ENCODE results near the gene DCHS2. TPM values are rescaled to one million over a fixed set of nuclear protein-coding genes. Genes with fewer than 3 reads are reported as not detected.

Gene DCHS2
- total and polyA plus RNA-seq, 2 of the 8 experiments (the other 6 are each of a cell fraction or from before 2014, with no cell fraction given): 0.54 to 2.6 TPM

GRCh38 chr4:154361450-154361849 lies 130.1 kb downstream of the DCHS2 start:
- Histone ChIP-seq H3K23me2 (ENCODE audit: low read depth, low read length) (no peaks in the 10 kb centered on the region), H4K91ac (replicated peaks; ENCODE audit: insufficient read length, low read length) (no peak overlapping the region), H3K4me3 (ENCODE audit: extremely low read depth in 1 of 4, insufficient read depth in 2 of 4, low read depth in 3 of 4, low read length in 4 of 4) (no peak overlapping the region), H3K27me3 (replicated peaks in 1 of 4; ENCODE audit: control insufficient read depth in 3 of 4, extremely low read depth in 1 of 4, insufficient read depth in 3 of 4, low read length in 3 of 4) (no peaks in the 10 kb centered on the region), H4K5ac (ENCODE audit: insufficient read length, low read depth, low read length) (no peak overlapping the region), H3K9me3 (ENCODE audit: insufficient read depth in 2 of 2, low read depth in 1 of 2, low read length in 1 of 2) (no peaks in the 10 kb centered on the region), H3K23ac (ENCODE audit: insufficient read length) (no peak overlapping the region), H4K20me1 (replicated peaks in 1 of 2; ENCODE audit: control insufficient read depth in 1 of 2, insufficient read depth in 2 of 2, low read length in 2 of 2) (no peaks in the 10 kb centered on the region), H3K18ac (ENCODE audit: extremely low read depth, low read length) (no peak overlapping the region), H4K8ac (ENCODE audit: extremely low read depth, insufficient read depth, low read length) (no peak overlapping the region), H3K4me1 (replicated peaks in 1 of 4; ENCODE audit: control insufficient read depth in 3 of 4, insufficient read depth in 4 of 4, low read length in 3 of 4) (no peaks in the 10 kb centered on the region), H2AK5ac (ENCODE audit: low read depth, low read length) (no peak overlapping the region), H3K79me2 (ENCODE audit: control insufficient read depth in 1 of 2, insufficient read depth in 2 of 2, low read length in 2 of 2) (no peaks in the 10 kb centered on the region), H2BK15ac (ENCODE audit: low read length) (no peak overlapping the region), H3K27ac (ENCODE audit: low read depth, low read length) (no peak overlapping the region), H3K4me2 (ENCODE audit: insufficient read depth in 1 of 2, low read depth in 2 of 2, low read length in 2 of 2) (no peak overlapping the region), H2BK5ac (ENCODE audit: low read depth, low read length) (no peak overlapping the region), H2BK20ac (ENCODE audit: low read length) (no peak overlapping the region), H3K36me3 (ENCODE audit: control insufficient read depth in 2 of 4, insufficient read depth in 4 of 4, low read length in 3 of 4) (no peaks in the 10 kb centered on the region), H2AFZ (ENCODE audit: low read length) (no peak overlapping the region), H3K4ac (replicated peaks; ENCODE audit: insufficient read length, low read depth, low read length) (no peak overlapping the region), H3K9ac (replicated peaks in 1 of 4; ENCODE audit: extremely low read depth in 1 of 4, low read depth in 3 of 4, low read length in 3 of 4) (no peak overlapping the region), H3K79me1 (ENCODE audit: low read depth, low read length) (no peaks in the 10 kb centered on the region), H2BK120ac (replicated peaks; ENCODE audit: low read depth, low read length) (no peak overlapping the region), H2BK12ac (ENCODE audit: low read depth, low read length) (no peak overlapping the region), H3K14ac (ENCODE audit: insufficient read length) (no peak overlapping the region), H3K56ac (replicated peaks; ENCODE audit: insufficient read length, low read depth, low read length) (no peak overlapping the region)
- no peak for TF ChIP-seq EZH2 (IDR thresholded peaks at IDR 0.05; ENCODE audit: low read depth, low read length, severe bottlenecking)
- no peak for TF ChIP-seq USF2 (IDR thresholded peaks at IDR 0.05; ENCODE audit: low read length)
- TF ChIP-seq SIX5 (IDR thresholded peaks at IDR 0.05; ENCODE audit: low read depth, low read length): no peak
- no peak for TF ChIP-seq POLR2AphosphoS5 (IDR thresholded peaks at IDR 0.05; ENCODE audit: low read depth, low read length)
- no peak for TF ChIP-seq TAF7 (optimal IDR thresholded peaks at IDR 0.05; ENCODE audit: borderline replicate concordance, low read depth, low read length)
- TF ChIP-seq PHF8 (conservative IDR thresholded peaks at IDR 0.05; ENCODE audit: low read depth, low read length): no peak
- no peak for TF ChIP-seq BRCA1 (IDR thresholded peaks at IDR 0.05; ENCODE audit: low read depth, low read length)
- TF ChIP-seq SP2 (IDR thresholded peaks at IDR 0.05; ENCODE audit: low read length): no peak
- no peak for TF ChIP-seq RAD21 (IDR thresholded peaks at IDR 0.05 in 1 of 2, conservative IDR thresholded peaks at IDR 0.05 in 1 of 2; ENCODE audit: low read depth in 2 of 2, low read length in 2 of 2)
- TF ChIP-seq CREB1 (IDR thresholded peaks at IDR 0.05): no peak
- no peak for TF ChIP-seq GABPA (IDR thresholded peaks at IDR 0.05; ENCODE audit: borderline replicate concordance, insufficient read depth, low read length)
- CTCF ChIA-PET (ENCODE audit: partially characterized antibody): interaction anchor here (5.0 kb wide), 1 partner anchor 11 kb away, joined by 19 read pairs; no protein-coding TSS in a partner anchor
- FAIRE-seq (no peak), DNase-seq (ENCODE audit: low read depth in 1 of 2, low spot score in 2 of 2) (no peak)
- WGBS, 2 experiments (ENCODE audit: extremely low coverage in 1 of 2, insufficient coverage in 1 of 2, insufficient read length in 1 of 2, insufficient replicate concordance in 2 of 2, low coverage in 1 of 2, low lambda C conversion rate in 2 of 2, missing lambda C conversion rate in 1 of 2): 93% methylated on average over 4 of the region's 4 CpGs; no CpG with 5 or more reads in 1 of the 2 experiments
- POLR2A ChIA-PET (ENCODE audit: partially characterized antibody): no interaction called here

Measured in H1 (cell line).